Measurements from ENCODE around the gene ARID5B. TPM values are rescaled to one million over a fixed set of nuclear protein-coding genes. Genes with fewer than 3 reads are reported as not detected.

ARID5B gene
- total RNA-seq, 1 donor from 2014 or later = 29.8 TPM

DNA sequence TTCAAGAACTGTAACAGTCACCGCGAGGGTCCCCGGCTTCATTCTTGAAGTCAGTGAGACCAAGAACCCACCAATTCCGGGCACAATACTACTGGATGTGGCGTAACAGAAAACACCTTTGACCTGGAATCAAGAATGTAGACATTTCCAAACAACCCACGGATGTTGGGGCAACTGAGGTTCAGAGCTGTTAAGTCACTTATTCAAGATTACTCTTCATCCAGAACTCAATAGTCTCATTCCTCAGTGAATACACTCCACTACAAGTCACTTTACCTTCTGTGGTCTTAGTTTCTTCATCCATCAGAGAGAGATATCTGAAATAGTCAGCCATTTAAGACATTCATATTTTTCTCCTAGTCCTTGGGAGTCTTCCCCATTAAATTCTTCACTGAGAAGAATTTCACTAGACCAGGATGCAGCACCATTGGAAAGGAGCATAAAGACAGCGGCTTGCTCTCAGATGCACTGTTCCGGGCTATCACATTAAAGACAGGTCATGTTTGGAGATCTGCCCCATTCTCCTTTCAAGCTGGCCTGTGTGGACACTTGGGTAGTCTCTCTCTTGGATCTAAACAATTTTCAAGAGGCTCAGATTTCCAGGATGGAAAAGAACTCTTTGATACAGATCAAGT, 32.3 kb upstream of the ARID5B start:
- ATAC-seq (no peak), DNase-seq (no peak)
- H3K9me3 ChIP-seq = no peaks in the 10 kb centered on the region
- H3K4me3 ChIP-seq = no peak overlapping the region
- peaks cover 9% of the 10 kb centered on the region for H3K4me1 ChIP-seq
- H3K27me3 ChIP-seq (ENCODE audit: low read depth) = no peaks in the 10 kb centered on the region
- TF ChIP-seq, protein P1, sequence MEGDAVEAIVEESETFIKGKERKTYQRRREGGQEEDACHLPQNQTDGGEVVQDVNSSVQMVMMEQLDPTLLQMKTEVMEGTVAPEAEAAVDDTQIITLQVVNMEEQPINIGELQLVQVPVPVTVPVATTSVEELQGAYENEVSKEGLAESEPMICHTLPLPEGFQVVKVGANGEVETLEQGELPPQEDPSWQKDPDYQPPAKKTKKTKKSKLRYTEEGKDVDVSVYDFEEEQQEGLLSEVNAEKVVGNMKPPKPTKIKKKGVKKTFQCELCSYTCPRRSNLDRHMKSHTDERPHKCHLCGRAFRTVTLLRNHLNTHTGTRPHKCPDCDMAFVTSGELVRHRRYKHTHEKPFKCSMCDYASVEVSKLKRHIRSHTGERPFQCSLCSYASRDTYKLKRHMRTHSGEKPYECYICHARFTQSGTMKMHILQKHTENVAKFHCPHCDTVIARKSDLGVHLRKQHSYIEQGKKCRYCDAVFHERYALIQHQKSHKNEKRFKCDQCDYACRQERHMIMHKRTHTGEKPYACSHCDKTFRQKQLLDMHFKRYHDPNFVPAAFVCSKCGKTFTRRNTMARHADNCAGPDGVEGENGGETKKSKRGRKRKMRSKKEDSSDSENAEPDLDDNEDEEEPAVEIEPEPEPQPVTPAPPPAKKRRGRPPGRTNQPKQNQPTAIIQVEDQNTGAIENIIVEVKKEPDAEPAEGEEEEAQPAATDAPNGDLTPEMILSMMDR (IDR thresholded peaks at IDR 0.05) = no peak
- no peak overlapping the region for H3K27ac ChIP-seq
- H3K36me3 ChIP-seq = no peaks in the 10 kb centered on the region
- intact Hi-C loops (cut with DNase I) = no loop called here

DNA sequence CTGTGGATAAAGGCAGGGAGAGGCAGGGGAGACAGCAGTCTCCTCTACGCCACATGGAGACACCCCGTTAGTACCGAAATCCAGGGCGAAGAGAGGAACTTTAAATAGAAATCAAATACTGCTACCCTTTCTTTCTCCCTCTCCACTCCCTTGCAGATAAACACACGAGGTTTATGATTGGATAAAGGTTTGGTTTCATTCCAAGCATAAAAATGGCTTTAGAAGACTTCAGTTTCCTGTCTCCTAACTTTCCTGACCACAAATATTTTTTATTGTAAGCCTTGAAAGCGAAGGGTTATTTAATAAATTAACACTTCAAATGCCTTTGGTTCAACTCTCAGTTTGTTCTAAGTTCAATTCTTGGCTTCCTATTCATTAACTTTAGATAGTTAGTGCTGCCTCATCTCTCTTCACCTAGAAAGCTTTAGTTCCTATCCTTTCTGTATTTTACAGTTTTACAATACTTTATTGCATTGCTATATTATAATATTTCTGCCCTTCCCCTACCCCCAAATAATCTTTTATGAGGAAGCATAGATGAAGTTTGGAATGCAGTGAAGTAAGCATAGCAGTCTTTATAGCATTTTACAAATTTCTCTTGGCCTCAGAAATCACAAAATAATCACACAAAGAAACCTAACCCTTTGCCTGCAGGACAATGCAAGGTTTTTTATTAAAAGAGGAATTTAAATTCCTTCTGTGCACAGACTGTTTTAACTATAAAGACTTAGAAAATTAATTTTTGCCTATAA, 31.5 kb upstream of the ARID5B start:
- no peaks in the 10 kb centered on the region for H3K27me3 ChIP-seq (ENCODE audit: low read depth)
- no peaks in the 10 kb centered on the region for H3K36me3 ChIP-seq
- ATAC-seq (no peak), DNase-seq (no peak)
- H3K9me3 ChIP-seq = no peaks in the 10 kb centered on the region
- no peak overlapping the region for H3K27ac ChIP-seq
- TF ChIP-seq, protein P1 (IDR thresholded peaks at IDR 0.05) = no peak
- H3K4me1 ChIP-seq = peaks cover 9% of the 10 kb centered on the region
- H3K4me3 ChIP-seq = no peak overlapping the region
- intact Hi-C loops (cut with DNase I) = no loop called here

DNA sequence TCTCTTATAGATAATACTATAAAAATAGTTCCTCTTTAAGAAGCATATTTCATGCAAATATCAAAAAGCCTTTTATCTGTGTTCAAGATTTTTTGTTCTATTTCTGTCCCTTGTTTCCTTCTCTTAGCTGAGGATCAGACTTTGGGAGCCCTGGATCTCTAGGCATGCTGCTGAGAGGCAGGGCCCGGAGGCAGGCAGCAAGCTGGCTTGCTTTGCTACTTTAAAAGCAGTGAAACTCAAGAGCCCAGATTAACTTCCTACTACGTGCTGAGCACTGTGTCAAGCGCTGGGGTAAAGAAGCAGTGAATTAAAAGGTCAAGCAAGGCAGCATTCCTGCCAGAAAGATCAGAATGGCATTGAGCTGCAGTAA, 31.0 kb upstream of the ARID5B start:
- H3K27ac ChIP-seq = no peak overlapping the region

DNA sequence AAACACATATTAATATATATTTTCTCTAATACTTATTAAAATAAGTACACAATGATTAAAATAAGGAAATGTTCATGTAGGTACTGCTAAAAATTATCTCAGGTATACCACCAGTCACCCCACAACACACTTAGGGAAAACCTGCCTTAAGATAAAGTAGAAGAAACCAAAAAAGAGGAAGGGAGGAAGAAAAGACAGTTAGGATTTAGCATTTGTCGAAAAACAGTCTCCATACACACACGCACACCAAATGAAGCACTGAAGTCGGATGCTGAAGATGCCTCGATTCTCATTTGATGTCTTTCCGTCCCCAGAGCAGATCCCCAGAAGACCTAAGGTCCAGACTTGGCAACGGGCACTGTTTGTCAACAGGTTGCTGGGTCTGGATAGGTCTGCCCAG, 30.0 kb upstream of the ARID5B start:
- no peaks in the 10 kb centered on the region for H3K36me3 ChIP-seq
- TF ChIP-seq, protein P1 (IDR thresholded peaks at IDR 0.05) = no peak
- H3K27me3 ChIP-seq (ENCODE audit: low read depth) = no peaks in the 10 kb centered on the region
- H3K4me3 ChIP-seq = no peak overlapping the region
- DNase-seq (no peak), ATAC-seq (no peak)
- no peaks in the 10 kb centered on the region for H3K9me3 ChIP-seq
- no peak overlapping the region for H3K27ac ChIP-seq
- intact Hi-C loops (cut with DNase I) = no loop called here
- H3K4me1 ChIP-seq = peaks cover 9% of the 10 kb centered on the region

More for the DNA sequence above, 31.0 kb upstream of the ARID5B start:
- ATAC-seq (no peak), DNase-seq (no peak)
- Histone ChIP-seq H3K9me3 (no peaks in the 10 kb centered on the region), H3K4me3 (no peak overlapping the region), H3K27me3 (ENCODE audit: low read depth) (no peaks in the 10 kb centered on the region), H3K36me3 (no peaks in the 10 kb centered on the region), H3K4me1 (peaks cover 9% of the 10 kb centered on the region)
- intact Hi-C loops (cut with DNase I) = no loop called here
- TF ChIP-seq, protein P1 (IDR thresholded peaks at IDR 0.05) = no peak

DNA sequence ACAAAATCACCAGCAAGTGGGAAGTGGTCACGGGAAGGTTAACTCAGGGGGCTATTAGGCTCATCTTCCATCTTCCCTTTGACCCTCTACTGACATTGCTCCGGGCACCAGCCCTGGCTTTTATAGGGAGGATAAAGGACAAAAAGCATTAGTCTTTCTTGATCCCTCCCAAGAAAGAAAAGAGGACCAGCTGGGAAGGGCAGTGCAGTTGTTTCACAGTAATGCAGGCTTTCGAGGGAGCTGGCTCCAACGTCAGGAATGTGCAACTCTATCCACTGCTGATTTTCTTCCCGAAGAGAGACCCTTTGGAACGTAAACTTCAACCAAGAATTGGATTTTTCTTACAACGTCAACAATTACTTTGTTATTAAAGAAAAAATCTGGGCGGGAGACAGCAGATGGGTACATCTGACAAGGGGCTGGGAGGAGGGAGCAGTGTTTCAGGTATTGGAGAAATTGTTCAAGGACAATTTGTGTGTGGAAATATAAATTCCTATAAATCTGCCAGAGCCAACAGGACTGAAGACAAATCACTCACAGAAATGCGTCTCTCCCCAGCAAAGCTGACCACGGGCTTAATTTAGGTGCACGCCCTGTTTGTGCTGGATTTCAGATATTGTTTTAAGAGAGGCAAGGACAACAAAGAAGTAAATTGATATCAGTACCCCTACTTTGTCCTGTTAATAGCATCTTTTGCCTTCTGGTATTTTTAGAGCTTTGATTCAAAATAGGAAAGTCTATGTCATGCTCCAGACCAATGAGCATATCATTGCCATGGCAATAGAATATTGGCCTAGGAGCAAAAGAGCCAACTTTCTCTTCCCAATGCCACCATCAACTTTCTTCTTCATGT, 23.4 kb upstream of the ARID5B start:
- Histone ChIP-seq H3K27ac (no peak overlapping the region), H3K36me3 (no peaks in the 10 kb centered on the region), H3K4me3 (no peak overlapping the region), H3K9me3 (no peaks in the 10 kb centered on the region), H3K4me1 (no peaks in the 10 kb centered on the region), H3K27me3 (ENCODE audit: low read depth) (no peaks in the 10 kb centered on the region)
- ATAC-seq = no peak
- intact Hi-C loops (cut with DNase I) = no loop called here
- DNase-seq = no peak
- TF ChIP-seq, protein P1 (IDR thresholded peaks at IDR 0.05) = no peak
